Astrocyte (in vitro differentiated cells and primary cell): Measurements from ENCODE around the gene CHST15. TPM values are rescaled to one million over a fixed set of nuclear protein-coding genes. Genes with fewer than 3 reads are reported as not detected.

Experiments
- DNase-seq: peaks from one replicate; pipeline ENCODE4 v3.0.0-alpha.2; 2010; ENCODE audit warnings: low read depth
- FAIRE-seq: peaks from 2 replicates; lab custom pipeline; 2011; peaks lifted over from hg19 to GRCh38; lab: Jason Lieb, UNC
- H2AFZ ChIP-seq: 2 replicates; pipeline ENCODE4 v1.6.0; 2012; ENCODE audit warnings: low read depth, low read length, inconsistent platforms
- H3K27ac ChIP-seq: 2 replicates; pipeline ENCODE4 v1.5.1; 2011; ENCODE audit warnings: low read depth, low read length, inconsistent platforms
- H3K27me3 ChIP-seq: 2 replicates; pipeline ENCODE4 v1.6.0; 2011; ENCODE audit warnings: low read length, inconsistent platforms; ENCODE audit not compliant: insufficient read depth
- H3K36me3 ChIP-seq: 2 replicates; pipeline ENCODE4 v1.5.1; 2011; ENCODE audit warnings: low read length, inconsistent platforms; ENCODE audit not compliant: insufficient read depth
- H3K4me1 ChIP-seq: 2 replicates; pipeline ENCODE4 v1.5.1; 2011; ENCODE audit warnings: low read length, inconsistent platforms; ENCODE audit not compliant: insufficient read depth
- H3K4me2 ChIP-seq: 2 replicates; pipeline ENCODE4 v1.6.0; 2012; ENCODE audit warnings: low read length, inconsistent platforms
- H3K4me3 ChIP-seq: 2 replicates; pipeline ENCODE4 v1.5.1; 2011; ENCODE audit warnings: low read depth, mild to moderate bottlenecking, low read length, inconsistent platforms; ENCODE audit not compliant: insufficient read depth
- H3K79me2 ChIP-seq: 2 replicates; pipeline ENCODE4 v1.6.0; 2012; ENCODE audit warnings: mild to moderate bottlenecking, low read length, inconsistent platforms; ENCODE audit not compliant: insufficient read depth
- H3K9ac ChIP-seq: 2 replicates; pipeline ENCODE4 v1.6.0; 2012; ENCODE audit warnings: mild to moderate bottlenecking, low read length, inconsistent platforms
- H3K9me3 ChIP-seq: 2 replicates; pipeline ENCODE4 v1.5.1; 2012; ENCODE audit warnings: low read depth, mild to moderate bottlenecking, low read length, inconsistent platforms; ENCODE audit not compliant: insufficient read depth
- H4K20me1 ChIP-seq: 2 replicates; pipeline ENCODE4 v1.6.0; 2012; ENCODE audit warnings: low read length, inconsistent platforms; ENCODE audit not compliant: insufficient read depth
- H3K27ac Mint-ChIP-seq: one replicate; pipeline ENCODE4 v1.8.0; 2021; ENCODE audit warnings: mild to moderate bottlenecking, mixed read lengths; ENCODE audit not compliant: unreplicated experiment
- H3K27me3 Mint-ChIP-seq: one replicate; pipeline ENCODE4 v1.8.0; 2021; ENCODE audit warnings: low read depth, mixed read lengths; ENCODE audit not compliant: unreplicated experiment
- H3K36me3 Mint-ChIP-seq: one replicate; pipeline ENCODE4 v1.8.0; 2021; ENCODE audit warnings: low read depth, mixed read lengths; ENCODE audit not compliant: unreplicated experiment
- H3K4me1 Mint-ChIP-seq: one replicate; pipeline ENCODE4 v1.8.0; 2021; ENCODE audit warnings: low read depth, mixed read lengths; ENCODE audit not compliant: unreplicated experiment
- H3K4me3 Mint-ChIP-seq: one replicate; pipeline ENCODE4 v1.8.0; 2021; ENCODE audit warnings: mild to moderate bottlenecking, moderate library complexity, mixed read lengths; ENCODE audit not compliant: unreplicated experiment
- H3K9me3 Mint-ChIP-seq: one replicate; pipeline ENCODE4 v1.8.0; 2021; ENCODE audit warnings: mild to moderate bottlenecking, mixed read lengths; ENCODE audit not compliant: unreplicated experiment
- EZH2 ChIP-seq: IDR thresholded peaks from 2 replicates; pipeline ENCODE4 v1.6.1; 2012; ENCODE audit warnings: mild to moderate bottlenecking, low read length, inconsistent platforms; ENCODE audit not compliant: insufficient read depth
- total RNA-seq: library from RNA; stranded (reverse); gene quantifications from 2 replicates; pipeline ENCODE4 v1.2.1, GENCODE V29; 2021
- TF ChIP-seq, protein P1 (sequence below): IDR thresholded peaks from 2 replicates; pipeline ENCODE4 v1.5.1; 2011; ENCODE audit warnings: low read depth, mild to moderate bottlenecking, inconsistent platforms, low read length, moderate library complexity; ENCODE audit not compliant: insufficient read depth

The CHST15 gene
- total RNA-seq, 1 donor from 2014 or later = 20.6 TPM

DNA sequence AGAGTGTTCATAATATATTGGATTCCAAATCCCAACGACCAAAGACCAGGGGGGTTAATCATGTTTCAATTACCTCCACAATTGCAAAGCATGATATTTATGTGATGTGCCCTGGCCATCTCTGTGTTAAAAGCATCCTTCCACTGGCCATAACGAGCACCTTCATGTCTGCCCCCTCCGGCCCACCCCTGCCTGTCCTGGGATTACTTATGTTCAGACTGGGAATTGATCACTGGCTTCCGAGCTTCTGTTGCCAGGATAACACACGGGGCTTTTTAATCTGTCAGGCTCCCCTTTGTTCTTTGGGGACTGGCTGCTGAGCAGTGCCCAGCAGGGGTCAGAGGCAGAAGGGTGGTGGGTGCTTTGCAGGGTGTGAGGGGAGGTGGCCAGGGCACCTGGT is 13.7 kb upstream of the CHST15 start:
- H3K27ac Mint-ChIP-seq = peak overlapping the region; percentile 53

DNA sequence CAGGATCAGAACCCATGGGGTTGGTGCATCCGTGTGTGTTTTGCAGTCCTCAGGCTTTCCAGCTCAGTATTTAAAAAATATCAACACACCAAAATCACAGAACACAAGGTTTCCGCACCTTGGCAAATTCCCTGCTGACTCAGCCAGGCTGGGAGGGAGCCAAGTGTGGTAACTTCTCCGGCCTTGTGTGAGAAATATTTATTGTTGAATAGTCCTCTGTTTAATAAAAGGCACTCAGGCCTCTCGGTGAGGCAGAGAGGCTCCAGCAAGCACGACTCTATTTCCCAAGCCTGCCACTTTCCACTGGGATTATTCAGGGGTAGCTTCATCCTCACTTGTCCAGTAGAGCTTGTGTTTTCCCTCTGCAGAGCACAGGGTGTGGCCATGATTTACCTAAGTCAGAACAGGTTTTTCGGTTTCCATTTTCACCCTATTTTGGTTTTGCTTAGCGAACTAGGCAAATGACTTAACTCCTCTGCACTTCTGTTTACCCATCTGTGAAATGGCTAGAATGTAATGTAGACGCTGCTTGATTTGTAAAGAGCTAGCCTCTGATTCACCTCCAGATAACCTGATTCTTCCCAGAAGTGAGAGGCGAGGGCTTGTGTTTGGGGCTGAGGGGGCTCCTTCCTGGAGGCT is 13.0 kb upstream of the CHST15 start:
- peaks cover 66% of the 10 kb centered on the region for H3K27me3 Mint-ChIP-seq
- Histone ChIP-seq H3K27me3 (peaks cover 6% of the 10 kb centered on the region), H4K20me1 (peaks cover 5% of the 10 kb centered on the region), H3K4me2 (peak overlapping the region; percentile 70), H3K9me3 (no peaks in the 10 kb centered on the region), H3K4me1 (peaks cover 13% of the 10 kb centered on the region), H3K27ac (no peak overlapping the region), H3K36me3 (no peaks in the 10 kb centered on the region), H3K4me3 (no peak overlapping the region), H3K79me2 (no peaks in the 10 kb centered on the region), H3K9ac (peak overlapping the region; percentile 45), H2AFZ (no peak overlapping the region)
- no peak overlapping the region for H3K4me3 Mint-ChIP-seq
- TF ChIP-seq, protein P1, sequence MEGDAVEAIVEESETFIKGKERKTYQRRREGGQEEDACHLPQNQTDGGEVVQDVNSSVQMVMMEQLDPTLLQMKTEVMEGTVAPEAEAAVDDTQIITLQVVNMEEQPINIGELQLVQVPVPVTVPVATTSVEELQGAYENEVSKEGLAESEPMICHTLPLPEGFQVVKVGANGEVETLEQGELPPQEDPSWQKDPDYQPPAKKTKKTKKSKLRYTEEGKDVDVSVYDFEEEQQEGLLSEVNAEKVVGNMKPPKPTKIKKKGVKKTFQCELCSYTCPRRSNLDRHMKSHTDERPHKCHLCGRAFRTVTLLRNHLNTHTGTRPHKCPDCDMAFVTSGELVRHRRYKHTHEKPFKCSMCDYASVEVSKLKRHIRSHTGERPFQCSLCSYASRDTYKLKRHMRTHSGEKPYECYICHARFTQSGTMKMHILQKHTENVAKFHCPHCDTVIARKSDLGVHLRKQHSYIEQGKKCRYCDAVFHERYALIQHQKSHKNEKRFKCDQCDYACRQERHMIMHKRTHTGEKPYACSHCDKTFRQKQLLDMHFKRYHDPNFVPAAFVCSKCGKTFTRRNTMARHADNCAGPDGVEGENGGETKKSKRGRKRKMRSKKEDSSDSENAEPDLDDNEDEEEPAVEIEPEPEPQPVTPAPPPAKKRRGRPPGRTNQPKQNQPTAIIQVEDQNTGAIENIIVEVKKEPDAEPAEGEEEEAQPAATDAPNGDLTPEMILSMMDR = no peak
- no peak for TF ChIP-seq EZH2
- no peak for FAIRE-seq
- H3K36me3 Mint-ChIP-seq = no peaks in the 10 kb centered on the region
- peaks cover 5% of the 10 kb centered on the region for H3K9me3 Mint-ChIP-seq
- peaks cover 7% of the 10 kb centered on the region for H3K4me1 Mint-ChIP-seq
- peak; percentile 83 for DNase-seq
- H3K27ac Mint-ChIP-seq = peak overlapping the region; percentile 21

More for the DNA sequence above, 13.7 kb upstream of the CHST15 start:
- Histone ChIP-seq H3K9ac (no peak overlapping the region), H3K4me2 (no peak overlapping the region), H3K79me2 (no peaks in the 10 kb centered on the region), H2AFZ (no peak overlapping the region), H3K27me3 (peaks cover 12% of the 10 kb centered on the region), H3K9me3 (no peaks in the 10 kb centered on the region), H3K36me3 (no peaks in the 10 kb centered on the region), H4K20me1 (peaks cover 5% of the 10 kb centered on the region), H3K4me1 (peaks cover 13% of the 10 kb centered on the region), H3K4me3 (no peak overlapping the region), H3K27ac (no peak overlapping the region)
- Mint-ChIP-seq H3K4me3 (no peak overlapping the region), H3K4me1 (peaks cover 7% of the 10 kb centered on the region), H3K9me3 (peaks cover 5% of the 10 kb centered on the region), H3K36me3 (no peaks in the 10 kb centered on the region), H3K27me3 (peaks cover 72% of the 10 kb centered on the region)
- FAIRE-seq (no peak), DNase-seq (no peak)
- TF ChIP-seq, protein P1 = no peak
- TF ChIP-seq EZH2 = no peak

DNA sequence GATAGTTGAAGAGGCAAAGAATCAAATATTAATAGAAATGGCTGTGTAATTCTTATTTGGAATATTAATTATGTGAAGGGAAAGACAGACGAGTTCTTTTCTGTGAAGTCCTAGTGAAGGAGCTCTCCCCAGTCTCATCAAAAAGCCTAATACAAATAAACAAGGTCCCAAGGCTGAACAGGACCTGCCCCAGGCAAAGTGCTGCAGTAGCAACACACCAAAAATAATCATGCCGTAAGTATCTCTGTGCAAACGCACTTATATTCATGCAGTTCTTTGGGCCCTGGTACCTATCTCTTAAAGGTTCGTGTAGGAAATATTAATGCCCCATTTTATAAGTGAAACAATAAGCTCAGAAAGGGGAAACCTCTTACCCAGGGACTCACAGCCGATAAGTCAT is 12.2 kb upstream of the CHST15 start:
- H3K9me3 ChIP-seq = no peaks in the 10 kb centered on the region
- H3K27me3 ChIP-seq = peaks cover 4% of the 10 kb centered on the region
- Mint-ChIP-seq H3K36me3 (no peaks in the 10 kb centered on the region), H3K27me3 (peaks cover 58% of the 10 kb centered on the region), H3K27ac (no peak overlapping the region), H3K4me3 (no peak overlapping the region), H3K9me3 (peaks cover 2% of the 10 kb centered on the region), H3K4me1 (peaks cover 7% of the 10 kb centered on the region)
- peaks cover 13% of the 10 kb centered on the region for H3K4me1 ChIP-seq
- no peak overlapping the region for H3K4me3 ChIP-seq
- H3K4me2 ChIP-seq = peak overlapping the region; percentile 70
- TF ChIP-seq EZH2 = no peak
- TF ChIP-seq, protein P1 = no peak
- H3K9ac ChIP-seq = no peak overlapping the region
- no peak overlapping the region for H2AFZ ChIP-seq
- H3K79me2 ChIP-seq = no peaks in the 10 kb centered on the region
- DNase-seq (no peak), FAIRE-seq (no peak)
- H3K36me3 ChIP-seq = no peaks in the 10 kb centered on the region
- no peak overlapping the region for H3K27ac ChIP-seq
- H4K20me1 ChIP-seq = peaks cover 5% of the 10 kb centered on the region
